Activated CD8-positive, alpha-beta memory T cell treated with anti-CD3 and anti-CD28 coated beads for 24 hours (primary cell): ENCODE data around the gene CBLC.

Experiments
- DNase-seq: peaks from one replicate; pipeline ENCODE4 v3.0.0-alpha.2; 2020

Gene CBLC

GRCh38 chr19:44777715-44778347 lies at the start of gene CBLC:
TSS of gene CBLC (plus strand) at chr19:44777890. CDS start at chr19:44777932, 42 bp downstream.
- no peak for DNase-seq

GRCh38 chr19:44728178-44728577 lies 49.5 kb upstream of the CBLC start:
- no peak for DNase-seq

GRCh38 chr19:44729516-44730033 lies 48.1 kb upstream of the CBLC start:
- no peak for DNase-seq

- DNase-seq: no peak
These were observed 46.6 kb upstream of the CBLC start for GRCh38 chr19:44731081-44731480.

GRCh38 chr19:44731622-44732021 lies 46.1 kb upstream of the CBLC start:
- no peak for DNase-seq

GRCh38 chr19:44732235-44733014 lies 45.3 kb upstream of the CBLC start:
- no peak for DNase-seq

GRCh38 chr19:44734357-44734756 lies 43.3 kb upstream of the CBLC start:
- DNase-seq: no peak

- no peak for DNase-seq
These were observed 42.7 kb upstream of the CBLC start for GRCh38 chr19:44735011-44735410.

- no peak for DNase-seq
These were observed 40.2 kb upstream of the CBLC start for GRCh38 chr19:44737238-44738071.

GRCh38 chr19:44738136-44738535 lies 39.6 kb upstream of the CBLC start:
- DNase-seq: no peak

- no peak for DNase-seq
These were observed 38.8 kb upstream of the CBLC start for GRCh38 chr19:44738603-44739558.

- no peak for DNase-seq
These were observed 37.3 kb upstream of the CBLC start for GRCh38 chr19:44740351-44740824.

GRCh38 chr19:44741258-44741731 lies 36.4 kb upstream of the CBLC start:
- no peak for DNase-seq

- no peak for DNase-seq
These were observed 35.8 kb upstream of the CBLC start for GRCh38 chr19:44741841-44742329.

- DNase-seq: no peak
These were observed 35.2 kb upstream of the CBLC start for GRCh38 chr19:44742330-44743061.

GRCh38 chr19:44744871-44745332 lies 32.8 kb upstream of the CBLC start:
- no peak for DNase-seq

GRCh38 chr19:44745341-44745831 lies 32.3 kb upstream of the CBLC start:
- no peak for DNase-seq

- DNase-seq: no peak
These were observed 31.6 kb upstream of the CBLC start for GRCh38 chr19:44745887-44746600.

- no peak for DNase-seq
These were observed 31.1 kb upstream of the CBLC start for GRCh38 chr19:44746616-44746945.
